ENCODE data around the gene C16orf92.

GRCh38 chr16:29986231-29986630 is 36.8 kb upstream of the C16orf92 start:
- TF ChIP-seq TAF1 (IDR thresholded peaks at IDR 0.05; ENCODE audit: borderline replicate concordance, low read depth, low read length) (no peak), POLR2A (IDR thresholded peaks at IDR 0.05; ENCODE audit: low read depth, low read length) (no peak)

Measured in GM12892 (cell line).